NCI-H1436 (cell line): ENCODE data around the gene ALPL.
"Not testable (repeated sequence)": the region's sequence is repeated elsewhere in the genome, so short reads cannot be mapped to it uniquely, and the experiment has no call there.

ENCODE experiments used
- DNase-seq: peaks from one replicate; lab custom pipeline; 2025; lab: John Stamatoyannopoulos, UW

Gene ALPL

DNA sequence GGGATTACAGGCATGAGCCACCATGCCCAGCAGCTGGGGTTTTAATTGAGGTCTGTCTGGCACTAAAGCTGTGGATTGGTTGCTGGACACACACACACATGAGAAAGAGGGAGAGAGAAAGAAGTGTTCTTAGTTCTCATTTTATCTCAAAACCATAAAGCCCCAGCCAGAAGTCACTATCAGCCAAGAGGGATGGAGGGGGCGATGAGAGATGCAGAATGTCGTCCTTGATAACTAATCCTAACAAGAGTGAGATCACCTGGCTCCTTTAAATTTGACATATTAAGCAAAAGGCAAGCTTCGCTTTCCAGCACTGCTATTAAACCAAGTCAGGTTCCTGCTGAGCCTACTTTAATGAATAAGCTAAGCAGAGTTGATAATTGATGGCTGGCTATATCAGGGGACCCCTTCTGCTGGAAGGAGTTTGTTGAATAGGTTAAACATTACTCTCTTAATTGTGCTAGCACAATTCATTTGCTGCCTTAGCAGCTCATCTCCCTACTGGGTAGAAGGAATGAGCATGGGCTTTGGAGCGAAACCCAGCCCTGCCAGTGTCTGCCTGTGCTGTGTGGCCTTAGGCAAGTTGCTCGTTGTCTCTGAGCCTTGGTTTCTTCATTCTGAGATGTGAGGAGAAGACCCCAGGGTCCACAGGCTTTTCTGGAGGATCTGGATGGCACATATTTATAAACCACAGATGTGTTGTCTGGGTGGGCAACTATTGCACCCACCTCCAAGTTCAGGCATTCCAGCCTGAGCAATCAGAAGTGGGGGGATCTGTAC lies 50.8 kb downstream of the ALPL start:
- DNase-seq, result no peak

DNA sequence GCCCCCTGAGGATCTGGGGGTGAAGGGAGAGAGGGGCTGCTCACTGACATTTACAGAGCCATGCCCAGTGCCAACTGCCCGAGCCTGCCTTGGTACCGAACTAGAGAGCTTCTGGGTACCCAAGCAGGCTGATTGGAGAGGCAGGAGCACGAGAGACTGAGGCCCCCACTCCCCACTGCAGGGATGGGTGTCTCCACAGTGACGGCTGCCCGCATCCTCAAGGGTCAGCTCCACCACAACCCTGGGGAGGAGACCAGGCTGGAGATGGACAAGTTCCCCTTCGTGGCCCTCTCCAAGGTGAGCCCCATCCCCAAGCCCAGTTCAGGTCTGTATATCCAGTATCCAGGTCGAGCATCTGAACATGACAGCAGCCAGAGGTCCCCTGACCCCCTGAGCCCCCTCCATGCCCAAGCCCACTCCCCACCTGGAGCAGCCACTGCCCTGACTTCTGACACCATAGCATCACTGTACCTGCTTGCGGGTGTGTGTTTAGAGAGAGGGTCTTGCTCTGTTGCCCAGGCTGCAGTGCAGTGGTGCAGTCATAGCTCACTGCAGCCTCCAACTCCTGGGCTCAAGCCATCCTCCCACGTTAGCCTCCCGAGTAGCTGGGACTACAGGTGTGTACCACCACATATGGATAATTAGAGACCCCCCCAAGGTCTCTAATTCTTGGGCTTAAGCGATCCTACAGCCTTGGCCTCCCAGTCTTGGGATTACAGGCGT lies 51.9 kb downstream of the ALPL start:
- no peak for DNase-seq

DNA sequence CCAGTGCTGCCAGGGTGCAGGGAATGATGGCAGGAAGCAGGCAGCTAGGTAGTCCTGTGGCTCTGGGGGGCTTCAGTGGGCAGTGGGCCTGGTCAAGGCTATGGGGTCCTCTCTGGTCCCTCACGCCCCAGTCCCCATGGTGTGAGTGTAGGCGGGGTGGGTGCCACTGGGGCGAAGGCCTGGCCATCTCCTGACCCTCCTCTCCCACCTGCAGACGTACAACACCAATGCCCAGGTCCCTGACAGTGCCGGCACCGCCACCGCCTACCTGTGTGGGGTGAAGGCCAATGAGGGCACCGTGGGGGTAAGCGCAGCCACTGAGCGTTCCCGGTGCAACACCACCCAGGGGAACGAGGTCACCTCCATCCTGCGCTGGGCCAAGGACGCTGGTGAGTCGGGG lies 53.7 kb downstream of the ALPL start:
- DNase-seq, result no peak

DNA sequence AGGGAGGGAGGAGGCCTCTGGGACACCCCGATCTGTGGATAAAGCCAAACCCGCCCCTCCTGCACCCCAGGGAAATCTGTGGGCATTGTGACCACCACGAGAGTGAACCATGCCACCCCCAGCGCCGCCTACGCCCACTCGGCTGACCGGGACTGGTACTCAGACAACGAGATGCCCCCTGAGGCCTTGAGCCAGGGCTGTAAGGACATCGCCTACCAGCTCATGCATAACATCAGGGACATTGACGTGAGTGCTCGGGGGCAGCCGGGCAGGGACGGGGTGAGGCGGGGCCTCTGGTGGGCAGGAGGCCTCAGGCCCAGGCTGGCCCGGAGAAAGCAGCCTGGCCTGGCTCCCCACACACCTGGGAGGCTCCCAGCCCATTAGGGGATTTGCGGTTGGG lies 54.7 kb downstream of the ALPL start:
- no peak for DNase-seq

DNA sequence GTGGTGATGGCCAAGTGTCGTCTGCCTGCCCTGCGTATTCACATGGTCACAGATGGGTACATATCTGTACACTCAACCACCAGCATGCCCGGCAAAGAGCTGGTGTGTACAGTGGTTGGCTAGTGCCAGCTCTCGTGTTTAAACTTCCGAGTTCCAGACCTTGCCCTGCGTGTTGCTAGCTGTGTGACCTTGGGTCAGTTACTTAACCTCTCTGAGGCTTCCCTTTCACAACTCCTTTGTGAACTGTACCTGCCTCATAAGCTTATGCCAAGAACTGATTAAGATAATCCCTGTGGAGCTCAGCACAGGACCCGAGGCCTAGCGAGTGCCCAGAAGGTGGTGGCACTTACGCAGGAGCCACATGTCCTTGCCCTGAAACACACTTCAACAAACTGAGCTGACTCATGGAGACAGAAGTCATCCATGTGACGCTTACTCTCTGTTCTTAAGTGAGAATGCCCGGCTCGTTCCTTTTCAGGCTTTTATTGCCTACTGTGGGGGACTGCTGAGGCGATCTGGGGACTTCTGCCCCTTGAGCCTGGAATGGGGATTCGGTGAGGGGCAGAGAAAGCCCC lies 55.4 kb downstream of the ALPL start:
- no peak for DNase-seq

DNA sequence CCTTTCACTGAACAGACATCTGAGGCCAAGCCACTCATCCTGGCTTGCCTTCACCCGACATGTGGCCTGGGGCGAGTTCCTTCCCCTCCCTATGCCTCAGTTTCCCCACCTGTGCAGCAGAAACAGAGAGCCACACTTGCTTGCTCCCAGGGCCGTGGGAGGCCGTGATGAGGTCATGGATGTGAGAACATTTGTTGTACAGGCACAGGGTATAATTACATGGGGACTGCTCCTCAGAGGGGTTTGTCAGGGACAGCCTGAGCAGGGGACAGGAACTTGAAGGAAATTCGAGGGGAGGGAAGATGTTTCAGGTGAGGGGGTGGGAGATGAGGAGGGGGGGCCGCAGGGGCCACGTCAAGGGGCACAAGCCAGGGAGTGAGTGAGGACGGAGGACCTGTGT lies 56.1 kb downstream of the ALPL start:
- DNase-seq, result no peak

DNA sequence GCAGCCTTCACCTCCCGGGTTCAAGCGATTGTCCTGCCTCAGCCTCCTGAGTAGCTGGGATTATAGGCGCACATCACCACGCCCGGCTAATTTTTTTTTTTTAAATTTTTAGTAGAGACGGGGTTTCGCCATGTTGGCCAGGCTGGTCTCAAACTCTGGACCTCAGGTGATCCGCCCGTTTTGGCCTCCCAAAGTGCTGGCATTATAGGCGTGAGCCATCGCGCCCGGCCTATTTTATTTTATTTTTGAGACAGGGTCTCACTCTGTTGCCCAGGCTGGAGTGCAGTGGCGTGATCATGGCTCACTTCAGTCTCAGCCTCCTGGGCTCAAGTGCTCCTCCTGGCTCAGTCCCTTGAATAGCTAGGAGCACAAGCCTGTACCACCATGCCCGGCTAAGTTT lies 57.1 kb downstream of the ALPL start:
- DNase-seq, result not testable (repeated sequence)

DNA sequence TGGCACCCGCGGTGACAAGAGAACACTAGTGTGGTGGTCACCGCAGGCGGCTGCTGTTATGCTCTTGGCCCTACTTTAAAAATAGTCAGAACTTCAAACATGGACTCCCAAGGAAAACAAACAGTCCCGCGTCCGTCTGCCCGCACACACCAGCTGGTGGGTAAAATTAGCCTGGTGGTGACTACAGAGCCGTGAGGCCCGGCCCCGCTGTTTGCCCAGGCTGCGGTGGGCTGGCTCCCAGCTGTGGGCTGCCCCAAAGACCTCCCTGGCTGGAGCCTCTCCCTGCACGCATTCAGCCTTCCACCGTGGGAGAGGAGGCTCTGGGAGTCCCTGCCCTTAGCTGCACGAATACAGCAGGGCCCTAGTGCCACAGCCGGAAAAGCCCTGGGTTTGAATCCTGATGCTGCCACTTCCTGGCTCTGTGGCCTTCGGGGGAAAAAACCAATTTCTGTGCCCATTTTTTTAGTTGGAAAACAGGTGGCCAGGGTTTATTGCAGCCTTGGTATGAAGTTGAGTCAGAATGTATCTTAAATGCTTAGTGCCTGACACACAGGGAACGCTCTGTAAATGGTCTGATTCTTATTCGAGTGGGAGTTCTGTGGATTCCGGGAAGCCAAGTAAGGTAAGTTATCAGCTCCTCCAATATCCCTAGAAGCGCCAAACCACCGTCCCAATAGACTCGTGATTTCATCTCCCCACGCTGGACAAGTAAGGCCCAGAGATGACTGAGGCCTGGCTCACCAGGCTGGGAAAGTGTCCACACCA lies 58.2 kb downstream of the ALPL start:
- no peak for DNase-seq

DNA sequence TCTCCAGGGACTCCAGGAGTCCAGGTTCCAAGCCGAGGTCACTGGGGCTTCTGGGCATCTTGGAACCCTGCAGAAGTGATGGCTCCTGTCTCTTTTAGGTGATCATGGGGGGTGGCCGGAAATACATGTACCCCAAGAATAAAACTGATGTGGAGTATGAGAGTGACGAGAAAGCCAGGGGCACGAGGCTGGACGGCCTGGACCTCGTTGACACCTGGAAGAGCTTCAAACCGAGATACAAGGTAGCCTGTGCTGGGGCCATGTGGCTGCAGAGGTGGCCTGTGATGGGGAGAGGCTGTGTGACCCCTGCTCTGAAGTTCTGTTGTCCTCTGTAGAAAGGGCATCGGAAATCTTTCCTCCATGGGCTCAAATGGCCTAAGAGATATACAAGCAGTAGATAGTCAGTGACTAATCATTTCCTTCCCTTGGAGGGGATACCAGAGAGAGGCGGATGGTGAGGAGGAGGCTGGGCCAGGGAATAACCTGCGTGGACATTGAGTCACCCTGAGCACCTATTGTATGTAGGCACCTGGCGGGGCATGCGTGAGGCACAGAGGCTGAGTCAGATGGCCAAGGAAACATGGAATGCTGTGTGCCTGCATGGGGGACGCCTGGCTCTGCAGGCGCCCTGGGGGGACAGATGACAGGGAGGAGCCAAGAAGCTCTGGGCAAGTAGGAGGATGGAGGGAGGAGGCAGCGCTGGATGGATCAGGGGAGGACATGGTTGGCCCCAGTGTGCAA lies 59.0 kb downstream of the ALPL start:
- no peak for DNase-seq

DNA sequence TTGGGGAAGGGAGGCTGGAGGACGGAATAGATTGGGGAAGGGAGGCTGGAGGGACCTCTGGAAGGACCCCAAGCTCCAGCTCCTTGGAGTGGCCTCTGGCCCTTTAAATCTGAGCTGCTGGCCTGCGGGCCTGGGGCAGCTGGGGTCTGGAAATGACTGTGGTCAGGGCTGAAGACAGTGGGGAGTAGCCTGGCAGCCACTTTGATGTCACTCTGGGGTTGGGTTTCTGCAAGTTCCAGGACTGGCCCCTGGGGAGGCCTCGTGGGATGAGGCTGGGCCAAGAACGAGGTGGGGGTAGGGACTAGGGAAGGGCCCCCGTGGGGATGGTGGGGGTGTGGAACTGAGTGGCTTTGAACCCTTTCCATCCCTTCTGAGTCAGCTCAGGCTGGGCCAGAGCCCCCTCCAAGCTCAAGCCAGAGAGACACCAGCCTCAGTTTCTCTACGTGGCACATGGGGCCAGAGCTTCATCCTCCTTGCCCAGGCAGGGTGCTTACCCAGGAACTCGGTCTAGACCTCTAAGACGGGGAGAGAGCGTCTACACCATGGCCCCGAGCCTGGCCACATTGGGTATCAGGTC lies 59.7 kb downstream of the ALPL start:
- DNase-seq, result no peak

DNA sequence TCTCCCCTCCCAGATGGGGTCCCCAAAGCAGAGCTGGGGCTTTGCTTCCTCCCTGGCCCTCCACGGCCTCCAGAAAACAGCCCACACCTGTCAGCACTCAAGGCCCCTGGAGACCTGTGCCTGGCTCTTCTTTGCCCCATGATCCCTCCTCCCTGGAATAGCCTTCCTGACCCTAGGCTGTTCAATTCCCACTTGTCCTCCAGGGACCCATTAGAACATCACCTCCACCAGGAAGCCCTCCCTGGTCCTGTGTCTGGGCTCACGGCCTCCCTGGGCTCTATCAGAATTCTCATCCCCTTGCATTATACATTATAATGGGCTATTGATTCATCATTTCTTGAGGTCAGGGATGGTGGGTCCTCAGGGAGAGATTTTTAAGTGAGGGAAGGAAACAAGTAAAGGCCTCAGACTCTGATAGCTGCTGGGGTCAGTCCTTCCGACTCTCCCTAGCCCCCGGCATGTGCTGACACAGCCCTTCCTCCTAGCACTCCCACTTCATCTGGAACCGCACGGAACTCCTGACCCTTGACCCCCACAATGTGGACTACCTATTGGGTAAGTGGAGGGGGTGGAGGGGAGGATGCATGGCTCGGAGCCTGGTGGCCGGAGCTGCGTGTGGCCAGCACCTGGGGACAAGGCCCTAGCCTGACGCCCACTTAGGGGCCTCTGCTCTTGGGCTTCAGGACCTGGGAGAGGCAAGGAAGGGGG lies 60.8 kb downstream of the ALPL start:
- no peak for DNase-seq

DNA sequence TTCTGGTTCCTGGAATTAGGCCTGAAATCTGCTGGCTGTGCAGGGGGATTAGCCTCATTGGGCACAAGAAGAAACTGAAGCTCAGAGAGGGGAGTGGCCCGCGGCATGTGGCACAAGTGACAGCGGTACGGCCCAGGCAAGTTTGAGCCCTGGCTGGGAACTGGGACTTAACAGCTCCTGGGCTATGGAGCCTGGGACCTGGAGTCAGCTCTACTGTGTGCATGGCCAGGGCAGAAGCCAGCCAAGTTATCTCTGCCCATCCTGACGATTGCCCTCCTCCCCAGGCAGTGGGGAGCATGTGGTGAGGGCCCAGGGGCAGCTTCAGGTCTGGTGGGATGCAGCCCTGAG lies 61.3 kb downstream of the ALPL start:
- DNase-seq, result no peak

DNA sequence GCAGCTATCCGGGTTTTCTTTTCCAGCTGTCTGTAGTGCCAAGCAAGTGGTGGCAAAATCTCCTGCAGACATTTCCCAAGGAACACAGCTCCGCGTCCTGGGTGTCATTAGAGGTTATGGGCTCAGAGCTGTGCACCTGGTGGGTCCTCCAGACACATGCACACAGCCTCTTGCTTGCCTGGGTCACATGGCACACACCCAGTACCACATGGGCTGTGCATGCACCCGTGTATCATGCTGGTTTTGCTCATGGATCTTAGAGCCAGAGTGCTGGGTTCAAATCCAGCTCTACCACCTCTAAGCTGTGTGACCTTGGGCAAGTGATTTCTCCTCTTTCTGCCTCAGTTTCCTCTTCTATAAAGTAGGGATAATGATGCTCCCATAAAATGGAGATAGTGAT lies 61.7 kb downstream of the ALPL start:
- no peak for DNase-seq

DNA sequence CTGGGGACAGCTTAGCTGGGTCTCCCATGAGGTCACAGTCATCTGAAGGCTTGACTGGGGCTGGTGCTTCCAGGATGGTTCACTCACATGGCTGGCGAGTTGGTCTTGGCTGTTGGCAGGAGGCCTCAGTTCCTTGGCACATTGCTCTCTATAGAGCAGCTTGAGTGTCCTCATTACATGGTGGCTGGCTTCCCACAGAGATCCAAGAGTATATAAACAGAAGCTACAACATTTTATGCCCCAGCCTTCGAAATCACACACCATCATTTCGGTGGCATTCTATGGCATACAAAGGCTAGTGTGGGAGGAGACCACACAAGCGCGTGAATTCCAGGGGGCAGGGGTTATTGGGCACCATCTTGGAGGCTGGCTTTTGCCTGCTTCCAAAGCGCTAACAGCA lies 63.0 kb downstream of the ALPL start:
- no peak for DNase-seq

DNA sequence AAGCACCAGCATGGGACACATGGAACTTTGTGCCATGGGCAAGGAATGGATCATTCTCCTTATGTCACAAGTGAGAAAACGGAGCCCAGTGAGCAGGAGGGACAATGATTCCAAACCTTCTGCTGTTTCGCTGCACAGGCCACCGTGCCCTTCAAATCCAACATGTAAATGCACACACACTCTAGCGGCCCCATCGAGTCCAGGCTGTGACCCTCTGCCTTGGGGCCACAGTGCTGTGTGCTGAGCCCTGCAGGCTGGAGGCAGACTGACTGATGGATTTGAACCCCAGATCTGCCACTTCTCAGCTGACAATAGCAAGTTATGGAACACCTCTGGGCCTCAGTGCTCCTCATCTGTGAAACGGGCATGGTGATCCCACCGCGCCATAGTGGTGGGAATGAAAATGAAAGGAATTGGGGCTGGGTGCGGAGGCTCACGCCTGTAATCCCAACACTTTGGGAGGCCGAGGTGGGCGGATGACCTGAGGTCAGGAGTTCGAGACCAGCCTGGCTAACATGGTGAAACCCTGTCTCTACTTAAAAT lies 63.6 kb downstream of the ALPL start:
- DNase-seq, result no peak

DNA sequence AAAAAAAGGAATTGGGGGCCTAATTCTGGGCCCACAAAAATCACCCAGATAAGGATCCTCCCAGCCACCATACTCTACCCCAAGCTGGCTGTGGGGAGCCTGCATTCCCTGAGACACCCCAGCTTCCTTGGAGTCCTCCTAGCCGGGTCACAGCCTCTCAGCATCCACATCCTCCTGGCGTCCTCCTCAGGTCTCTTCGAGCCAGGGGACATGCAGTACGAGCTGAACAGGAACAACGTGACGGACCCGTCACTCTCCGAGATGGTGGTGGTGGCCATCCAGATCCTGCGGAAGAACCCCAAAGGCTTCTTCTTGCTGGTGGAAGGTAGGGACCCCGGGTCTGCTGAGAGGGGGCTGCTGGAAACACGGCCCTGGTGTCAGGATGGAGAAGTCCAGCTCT lies 64.3 kb downstream of the ALPL start:
- DNase-seq, result no peak

DNA sequence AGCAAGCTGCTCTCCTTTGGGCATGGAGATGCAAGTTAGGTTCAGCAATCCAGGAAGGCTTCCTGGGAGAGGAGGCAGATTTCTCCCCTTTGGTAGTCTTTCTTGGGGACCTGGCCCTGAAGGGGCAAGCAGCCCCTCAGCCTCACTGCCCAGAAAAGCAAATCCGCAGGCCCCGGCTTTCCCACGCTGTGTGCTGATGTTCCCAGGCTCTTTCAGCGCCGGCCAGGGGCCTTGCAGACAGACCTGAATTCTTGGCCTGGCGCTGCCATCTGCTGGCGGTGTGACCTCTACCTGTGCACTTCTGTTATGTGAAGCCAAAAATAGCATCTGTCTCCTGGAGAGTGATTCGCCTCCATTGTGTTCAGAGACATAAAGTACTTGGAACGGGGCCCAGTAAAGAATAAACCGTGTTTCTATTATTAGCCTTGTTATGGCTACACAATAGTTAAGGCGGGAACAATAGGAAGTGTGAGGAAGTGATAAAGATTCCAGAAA lies 64.8 kb downstream of the ALPL start:
- peak; percentile 72 for DNase-seq

DNA sequence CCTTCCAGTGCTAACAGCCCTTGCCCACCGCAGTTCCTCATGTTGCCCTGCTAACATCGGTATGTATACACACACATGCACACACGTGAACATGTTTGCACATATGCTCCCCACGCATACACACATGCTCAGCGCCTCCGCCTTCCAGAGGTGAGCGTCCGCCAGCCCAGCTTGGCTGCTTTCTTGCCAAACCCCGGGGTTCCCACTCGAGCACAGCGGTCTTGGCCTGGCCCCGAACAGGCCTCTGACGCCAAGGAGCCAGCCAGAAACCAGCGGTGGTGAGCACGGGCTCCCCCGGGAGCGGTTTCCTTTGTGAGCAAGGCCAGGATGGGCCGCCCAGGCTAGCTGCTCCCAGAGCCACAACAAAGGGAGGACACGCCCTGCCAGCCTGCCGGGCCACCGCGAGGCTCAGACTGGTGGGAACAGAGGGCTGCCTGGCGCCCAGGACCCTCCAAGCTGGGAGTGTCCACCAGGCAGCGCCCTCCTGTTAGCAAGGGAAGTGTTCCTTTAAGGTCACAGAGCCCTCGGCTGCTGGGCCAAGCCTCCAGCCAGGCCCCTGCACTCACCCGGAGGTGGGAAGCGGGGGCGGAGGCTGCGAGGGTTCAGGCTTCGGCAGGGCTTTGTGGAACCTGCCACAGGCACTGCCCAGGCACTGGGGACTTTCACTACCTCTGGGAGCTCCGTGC lies 65.4 kb downstream of the ALPL start:
- peak; percentile 36 for DNase-seq

DNA sequence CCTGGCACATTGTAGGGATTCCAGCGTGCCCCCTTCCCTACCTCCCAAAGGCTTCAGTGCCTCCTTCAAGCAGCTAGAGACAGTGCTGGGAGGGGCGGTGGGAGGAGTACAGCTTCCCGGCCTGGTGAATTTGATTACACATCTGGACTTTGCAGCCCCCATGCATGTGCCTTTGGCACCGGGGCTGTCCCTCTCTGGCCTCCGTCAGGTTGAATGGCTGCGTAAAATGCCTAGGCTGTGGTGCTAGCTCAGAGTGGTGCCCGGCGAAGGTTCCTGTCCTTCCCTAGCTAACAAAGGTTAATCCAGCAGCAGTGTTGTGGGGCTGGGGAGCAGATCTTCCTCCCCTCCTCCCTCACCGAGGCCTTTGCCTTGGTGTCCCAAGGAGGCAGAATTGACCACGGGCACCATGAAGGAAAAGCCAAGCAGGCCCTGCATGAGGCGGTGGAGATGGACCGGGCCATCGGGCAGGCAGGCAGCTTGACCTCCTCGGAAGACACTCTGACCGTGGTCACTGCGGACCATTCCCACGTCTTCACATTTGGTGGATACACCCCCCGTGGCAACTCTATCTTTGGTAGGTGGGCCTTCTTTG lies 66.2 kb downstream of the ALPL start:
- DNase-seq, result no peak
